ENCODE results near the gene HELLS.

DNA sequence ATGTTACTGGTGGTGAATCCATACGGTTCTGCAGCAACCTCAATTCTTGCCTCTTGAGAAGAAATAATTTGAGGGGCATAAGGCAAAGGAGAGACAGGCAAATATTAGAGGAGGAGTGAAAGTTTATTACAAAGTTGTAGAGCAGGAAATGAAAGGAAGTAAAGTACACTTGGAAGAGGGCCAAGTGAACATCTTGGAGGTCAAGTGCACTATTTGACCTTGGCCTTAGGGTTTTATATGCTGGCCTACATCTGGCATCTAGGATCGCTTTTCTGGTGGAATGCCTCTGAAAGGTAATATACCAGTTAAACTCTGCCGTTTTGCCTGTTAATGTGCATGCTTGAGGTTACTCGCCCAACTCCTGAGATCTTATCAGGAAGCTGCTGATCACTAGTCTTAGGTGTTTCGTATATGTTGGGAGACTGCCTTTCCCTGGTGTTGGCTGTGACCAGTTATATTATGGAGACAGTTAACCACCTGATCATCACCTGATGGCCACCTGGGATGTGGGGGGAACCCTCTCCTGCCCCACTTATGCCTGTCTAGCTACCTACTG is 71.9 kb downstream of the HELLS start:
- TF ChIP-seq, protein P1, sequence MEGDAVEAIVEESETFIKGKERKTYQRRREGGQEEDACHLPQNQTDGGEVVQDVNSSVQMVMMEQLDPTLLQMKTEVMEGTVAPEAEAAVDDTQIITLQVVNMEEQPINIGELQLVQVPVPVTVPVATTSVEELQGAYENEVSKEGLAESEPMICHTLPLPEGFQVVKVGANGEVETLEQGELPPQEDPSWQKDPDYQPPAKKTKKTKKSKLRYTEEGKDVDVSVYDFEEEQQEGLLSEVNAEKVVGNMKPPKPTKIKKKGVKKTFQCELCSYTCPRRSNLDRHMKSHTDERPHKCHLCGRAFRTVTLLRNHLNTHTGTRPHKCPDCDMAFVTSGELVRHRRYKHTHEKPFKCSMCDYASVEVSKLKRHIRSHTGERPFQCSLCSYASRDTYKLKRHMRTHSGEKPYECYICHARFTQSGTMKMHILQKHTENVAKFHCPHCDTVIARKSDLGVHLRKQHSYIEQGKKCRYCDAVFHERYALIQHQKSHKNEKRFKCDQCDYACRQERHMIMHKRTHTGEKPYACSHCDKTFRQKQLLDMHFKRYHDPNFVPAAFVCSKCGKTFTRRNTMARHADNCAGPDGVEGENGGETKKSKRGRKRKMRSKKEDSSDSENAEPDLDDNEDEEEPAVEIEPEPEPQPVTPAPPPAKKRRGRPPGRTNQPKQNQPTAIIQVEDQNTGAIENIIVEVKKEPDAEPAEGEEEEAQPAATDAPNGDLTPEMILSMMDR (IDR thresholded peaks at IDR 0.05): no peak
- TF ChIP-seq ZFX (IDR thresholded peaks at IDR 0.05; ENCODE audit: borderline replicate concordance): no peak
